ENCODE results near the gene EMC9.

DNA sequence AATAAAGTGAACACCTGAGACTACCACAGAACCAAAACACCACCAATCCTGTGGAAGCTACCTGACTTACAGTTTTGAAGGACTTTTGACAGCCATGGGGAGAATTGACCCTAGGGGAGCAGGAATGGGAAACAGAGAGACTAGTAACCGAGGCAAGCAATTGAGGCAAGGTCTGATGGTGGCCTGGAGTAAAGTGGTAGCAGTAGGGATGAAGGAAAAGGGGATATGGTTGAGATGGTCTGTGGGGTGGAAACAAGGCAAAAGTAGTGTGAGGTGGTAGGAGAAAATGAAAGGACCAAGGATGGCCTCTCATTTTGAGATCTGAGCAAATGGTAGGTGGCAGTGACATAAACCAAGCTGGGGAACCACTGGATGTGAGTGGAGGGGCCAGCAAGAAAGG, 15.4 kb upstream of the EMC9 start:
- TF ChIP-seq, protein P1, sequence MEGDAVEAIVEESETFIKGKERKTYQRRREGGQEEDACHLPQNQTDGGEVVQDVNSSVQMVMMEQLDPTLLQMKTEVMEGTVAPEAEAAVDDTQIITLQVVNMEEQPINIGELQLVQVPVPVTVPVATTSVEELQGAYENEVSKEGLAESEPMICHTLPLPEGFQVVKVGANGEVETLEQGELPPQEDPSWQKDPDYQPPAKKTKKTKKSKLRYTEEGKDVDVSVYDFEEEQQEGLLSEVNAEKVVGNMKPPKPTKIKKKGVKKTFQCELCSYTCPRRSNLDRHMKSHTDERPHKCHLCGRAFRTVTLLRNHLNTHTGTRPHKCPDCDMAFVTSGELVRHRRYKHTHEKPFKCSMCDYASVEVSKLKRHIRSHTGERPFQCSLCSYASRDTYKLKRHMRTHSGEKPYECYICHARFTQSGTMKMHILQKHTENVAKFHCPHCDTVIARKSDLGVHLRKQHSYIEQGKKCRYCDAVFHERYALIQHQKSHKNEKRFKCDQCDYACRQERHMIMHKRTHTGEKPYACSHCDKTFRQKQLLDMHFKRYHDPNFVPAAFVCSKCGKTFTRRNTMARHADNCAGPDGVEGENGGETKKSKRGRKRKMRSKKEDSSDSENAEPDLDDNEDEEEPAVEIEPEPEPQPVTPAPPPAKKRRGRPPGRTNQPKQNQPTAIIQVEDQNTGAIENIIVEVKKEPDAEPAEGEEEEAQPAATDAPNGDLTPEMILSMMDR (IDR thresholded peaks at IDR 0.05) = no peak
- TF ChIP-seq POLR2A (IDR thresholded peaks at IDR 0.05) (no peak), EP300 (IDR thresholded peaks at IDR 0.05) (no peak)
